HG02885 (cell line): Measurements from ENCODE around the gene RALGPS1.

Experiments
- ATAC-seq: cut with Tn5 transposase; IDR thresholded peaks from one replicate; pipeline ENCODE4 v1.9.1; 2021; ENCODE audit warnings: mild to moderate bottlenecking; ENCODE audit not compliant: unreplicated experiment, poor library complexity

RALGPS1 gene

GRCh38 chr9:126952205-126952977, 37.8 kb downstream of the RALGPS1 start:
- no peak for ATAC-seq

DNA sequence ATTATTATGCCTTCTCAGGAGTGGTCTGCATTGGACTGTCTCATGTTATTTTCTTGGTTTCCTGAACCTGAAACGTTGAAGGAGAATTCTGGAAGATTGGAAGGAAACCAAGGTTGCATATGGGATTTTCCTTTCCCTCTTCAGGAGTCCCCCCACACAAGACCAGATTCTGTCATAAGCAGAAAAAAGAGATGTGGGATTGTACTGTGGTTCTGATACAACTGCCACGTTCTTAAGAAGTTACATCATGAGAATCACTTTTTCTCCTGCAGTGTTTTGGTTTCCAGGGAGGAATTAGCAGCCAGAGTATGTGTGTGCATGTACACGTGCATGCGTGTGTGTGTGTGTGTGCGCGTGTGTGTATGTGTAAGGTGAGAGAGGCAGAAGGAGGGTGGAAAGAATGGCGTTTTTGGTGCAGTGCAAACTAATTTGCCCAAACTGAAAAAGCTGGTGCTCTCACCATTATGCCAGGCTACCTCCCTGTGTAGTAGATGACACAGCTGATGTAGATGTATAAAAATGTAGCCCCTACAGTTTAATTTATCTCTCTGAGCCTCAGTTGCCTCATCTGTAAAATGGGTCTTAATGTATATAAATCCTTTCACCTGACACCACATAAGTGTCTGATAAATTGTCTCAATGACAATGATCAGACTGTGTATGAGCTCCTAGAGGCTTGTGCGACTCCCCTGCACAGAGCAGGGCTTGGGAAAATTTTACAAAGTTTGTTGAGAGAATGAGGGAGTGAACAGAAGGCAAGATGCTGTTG, 38.6 kb downstream of the RALGPS1 start:
- no peak for ATAC-seq

DNA sequence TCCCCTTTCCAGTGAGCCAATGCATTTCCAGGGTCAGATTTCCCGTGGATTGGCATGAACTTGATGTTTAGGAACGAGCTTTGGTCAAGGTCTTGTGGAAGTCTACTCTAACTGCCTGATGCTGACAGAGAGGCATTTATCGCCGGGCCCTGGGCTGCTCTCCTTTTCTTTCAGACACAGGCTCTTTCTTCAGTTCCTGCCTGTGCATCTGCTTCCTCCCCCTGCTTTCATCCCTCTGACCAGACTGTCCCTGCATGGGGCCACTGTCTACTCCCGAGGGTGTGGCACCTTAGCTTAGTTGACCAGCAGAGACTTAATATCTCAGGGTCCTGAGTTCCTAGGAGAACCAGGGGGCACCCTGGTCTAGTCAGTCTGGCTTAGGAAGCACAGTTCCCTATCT, 41.2 kb downstream of the RALGPS1 start:
- ATAC-seq: no peak

GRCh38 chr9:126956917-126957686, 42.5 kb downstream of the RALGPS1 start:
- ATAC-seq: no peak

DNA sequence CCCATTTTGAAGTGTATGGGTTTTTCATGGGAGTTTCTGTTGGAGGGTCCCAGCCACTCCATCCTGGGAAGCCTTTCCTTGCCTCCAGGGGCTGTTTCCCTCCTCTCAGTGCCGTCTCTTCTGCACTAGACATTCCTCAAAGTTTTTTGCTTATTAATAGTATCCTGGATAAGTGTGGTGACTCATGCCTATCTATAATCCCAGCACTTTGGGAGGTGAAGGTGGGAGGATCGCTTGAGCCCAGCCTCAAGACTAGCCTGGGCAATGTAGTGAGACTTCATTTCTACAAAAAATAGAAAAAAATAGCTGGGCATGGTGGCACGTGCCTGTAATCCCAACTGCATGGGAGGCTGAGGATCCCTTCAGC, 43.1 kb downstream of the RALGPS1 start:
- ATAC-seq: no peak

DNA sequence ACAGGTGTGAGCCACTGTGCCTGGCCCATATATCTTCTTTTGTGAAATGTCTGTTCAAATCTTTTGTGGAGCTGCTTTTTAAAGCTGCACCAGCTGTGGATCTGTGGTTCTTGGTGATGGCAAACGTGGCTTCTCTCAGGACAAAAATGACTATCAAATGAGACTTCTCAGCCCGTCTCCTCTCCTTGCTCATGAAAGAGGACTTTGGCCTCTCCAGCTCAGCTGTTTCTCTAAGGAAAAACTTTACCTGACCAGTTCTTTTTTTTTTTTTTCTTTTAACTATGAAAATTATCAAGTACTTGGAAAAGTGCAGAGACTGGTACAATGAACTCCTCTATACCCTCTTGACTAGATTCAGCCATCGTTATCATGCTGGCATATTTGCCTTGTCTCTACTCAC, 44.8 kb downstream of the RALGPS1 start:
- no peak for ATAC-seq

- no peak for ATAC-seq
Observed at GRCh38 chr9:126959917-126960316, 45.3 kb downstream of the RALGPS1 start.

- ATAC-seq: no peak
Observed at GRCh38 chr9:126962336-126962735, 47.8 kb downstream of the RALGPS1 start.

DNA sequence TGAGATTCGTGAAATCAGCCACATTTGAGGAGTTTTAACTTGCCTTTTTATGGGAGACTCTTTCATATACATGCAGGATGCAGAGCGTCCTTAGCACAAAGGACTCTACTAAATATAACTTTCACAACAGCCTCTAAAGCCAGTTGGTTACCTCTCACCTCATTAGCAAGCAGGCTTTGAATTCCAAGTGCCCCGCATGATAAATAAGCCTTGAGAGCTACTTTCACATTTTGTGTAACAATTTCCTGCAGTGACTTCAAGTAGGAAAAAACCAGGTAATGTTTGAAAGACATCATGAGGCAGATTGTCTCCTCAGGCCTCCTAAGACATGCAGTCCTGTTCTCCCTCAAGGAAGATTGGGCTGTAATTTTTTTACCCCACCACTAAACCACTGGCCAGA, 50.5 kb downstream of the RALGPS1 start:
- ATAC-seq: no peak

- no peak for ATAC-seq
Observed at GRCh38 chr9:126965541-126966428, 51.2 kb downstream of the RALGPS1 start.

DNA sequence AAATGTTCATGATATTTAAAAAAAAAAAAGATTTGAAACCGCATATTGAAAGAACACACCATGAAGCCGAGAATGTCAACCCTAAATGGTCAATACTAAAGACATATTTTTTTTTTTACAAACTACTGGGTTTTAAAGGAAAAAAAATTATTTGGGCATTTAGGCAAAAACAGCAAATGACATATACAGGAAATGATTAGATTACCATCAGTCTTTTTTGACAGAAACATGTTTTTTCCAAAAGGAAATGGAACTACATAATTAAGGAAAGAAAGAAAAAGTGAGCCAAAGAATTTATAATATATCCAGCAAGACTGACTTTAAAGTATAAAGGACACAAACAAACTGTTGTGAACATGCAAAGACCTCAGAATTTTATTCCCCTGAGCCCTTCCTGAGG, 56.7 kb downstream of the RALGPS1 start:
- no peak for ATAC-seq

DNA sequence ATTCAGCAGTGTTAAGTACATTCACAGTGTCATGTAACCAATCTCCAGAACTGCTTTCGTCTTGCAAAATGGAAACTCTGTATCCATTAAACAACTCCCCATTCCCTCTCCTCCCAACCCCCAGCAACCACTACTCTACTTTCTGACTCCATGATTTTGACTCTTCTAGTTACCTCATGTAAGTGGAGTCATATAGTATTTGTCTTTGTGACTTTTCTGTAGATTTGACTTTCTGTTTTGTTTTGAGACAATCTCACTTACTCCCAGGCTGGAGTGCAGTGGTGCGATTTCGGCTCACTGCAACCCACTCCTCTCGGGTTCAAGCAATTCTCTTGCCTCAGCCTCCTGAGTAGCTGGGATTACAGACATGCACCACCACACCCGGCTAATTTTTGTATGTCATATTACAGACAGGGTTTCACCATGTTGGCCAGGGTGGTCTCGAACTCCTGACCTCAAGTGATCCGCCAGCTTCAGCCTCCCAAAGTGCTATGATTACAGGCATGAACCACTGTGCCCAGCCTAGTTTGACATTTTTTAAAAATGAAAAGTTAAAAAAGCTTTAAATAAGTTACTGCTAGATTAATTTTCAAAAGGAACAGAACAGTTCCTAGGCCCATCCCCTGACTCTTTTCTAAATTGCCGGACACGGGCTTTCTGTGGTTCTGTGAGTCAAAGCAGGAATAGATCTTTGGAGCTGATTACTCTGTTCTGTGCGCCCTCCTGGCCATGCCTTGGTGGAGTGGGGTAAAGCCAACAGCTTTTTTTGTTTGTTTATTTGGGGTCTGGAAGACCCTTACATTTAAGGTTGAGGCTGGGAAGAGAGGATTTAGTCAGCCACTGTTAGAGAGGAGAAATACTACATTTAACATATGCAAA, 59.3 kb downstream of the RALGPS1 start:
- no peak for ATAC-seq

GRCh38 chr9:126974594-126974993, 60.0 kb downstream of the RALGPS1 start:
- no peak for ATAC-seq

- ATAC-seq: no peak
Observed at GRCh38 chr9:126975327-126976220, 61.0 kb downstream of the RALGPS1 start.

DNA sequence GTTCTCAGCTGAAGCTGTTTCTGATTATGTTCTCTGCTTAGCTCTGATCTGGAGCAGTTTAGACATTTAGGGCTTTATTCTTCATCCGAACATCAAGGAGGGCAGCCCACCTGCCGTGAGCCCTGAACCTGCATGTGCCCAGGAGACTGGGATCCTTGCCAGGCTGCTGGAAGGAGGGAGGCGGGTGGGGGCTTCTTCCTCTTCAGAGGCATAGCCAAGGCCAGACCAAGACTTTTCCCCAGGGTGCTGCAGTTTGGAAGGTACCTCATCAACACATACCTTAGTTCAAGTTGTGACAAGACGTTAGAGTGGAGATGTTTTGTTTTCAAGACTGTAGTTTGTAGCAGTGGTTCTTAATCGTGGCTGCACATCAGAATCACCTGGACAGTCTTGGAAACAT, 64.9 kb downstream of the RALGPS1 start:
- no peak for ATAC-seq

DNA sequence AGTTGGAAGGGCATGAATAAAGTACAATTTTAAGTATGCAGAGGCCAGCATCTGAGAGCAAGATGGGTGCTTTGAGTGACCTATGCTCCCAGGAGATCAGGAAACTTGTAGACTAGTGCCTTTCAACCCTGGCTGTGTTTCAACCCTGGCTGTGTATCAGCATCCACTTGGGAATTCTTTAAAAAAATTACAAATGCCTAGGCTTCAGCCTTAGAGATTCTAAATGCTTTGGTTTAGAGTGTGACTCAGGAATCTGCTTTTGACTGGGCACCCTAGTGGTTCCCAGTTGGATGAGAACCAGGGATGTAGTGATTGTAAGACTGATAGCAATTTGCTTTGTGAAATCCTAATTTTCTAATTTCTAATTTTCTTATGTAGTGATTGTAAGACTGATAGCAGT, 65.6 kb downstream of the RALGPS1 start:
- no peak for ATAC-seq

GRCh38 chr9:126981218-126981617, 66.6 kb downstream of the RALGPS1 start:
- ATAC-seq: no peak
